A549 (cell line): Measurements from ENCODE around the gene ASIC2. TPM values are rescaled to one million over a fixed set of nuclear protein-coding genes. Genes with fewer than 3 reads are reported as not detected.

Source experiments
- ATAC-seq, 2 experiments: fragments of 200-7000 bp in 1 of 2; fragments of >200 bp in 1 of 2; cut with Nextera tagmentation in 1 of 2; cut with Tn5 transposase in 1 of 2; 3 replicates each; pipeline versions ENCODE4 v1.8.0 to v1.9.1; 2018 to 2020; ENCODE audit warnings: mild to moderate bottlenecking in 1 of 2, moderate library complexity in 1 of 2
- CTCF ChIA-PET: fragments of 300-600 bp; sonication (Branson Sonifier 250); formaldehyde crosslinking; extraction: SDS; loops from one replicate; lab custom pipeline; 2021; ENCODE audit warnings: antibody characterized with exemption, inconsistent platforms; lab: Yijun Ruan, JAX
- POLR2A ChIA-PET: fragments of 350-600 bp; formaldehyde crosslinking; extraction: SDS; loops from one replicate; lab custom pipeline; 2021; ENCODE audit warnings: antibody characterized with exemption, inconsistent platforms; lab: Yijun Ruan, JAX
- DNase-seq, 2 experiments: peaks; one replicate each; pipeline versions ENCODE4 v3.0.0 to v3.0.0-alpha.2; 2011 to 2016; ENCODE audit warnings: low read depth in 1 of 2, low spot score in 1 of 2
- FAIRE-seq: peaks from 2 replicates; lab custom pipeline; 2011; peaks lifted over from hg19 to GRCh38; lab: Jason Lieb, UNC
- H3K27ac ChIP-seq, 2 experiments: fragments of >200 bp; sonication (Bioruptor Twin); formaldehyde crosslinking; 3 replicates each; pipeline ENCODE4 v1.5.1; 2016 to 2017
- H3K4me1 ChIP-seq: fragments of >200 bp; sonication (Bioruptor Twin); formaldehyde crosslinking; 3 replicates; pipeline ENCODE4 v1.6.1; 2016
- H3K4me2 ChIP-seq: fragments of >200 bp; sonication (Bioruptor Twin); formaldehyde crosslinking; 3 replicates; pipeline ENCODE4 v1.6.1; 2016
- H3K4me3 ChIP-seq: fragments of >200 bp; sonication (Bioruptor Twin); formaldehyde crosslinking; 3 replicates; pipeline ENCODE4 v1.5.1; 2016
- H3K9me3 ChIP-seq: fragments of >200 bp; sonication (Bioruptor Twin); formaldehyde crosslinking; 3 replicates; pipeline ENCODE4 v1.6.1; 2016
- ATOH8 ChIP-seq: fragments of 250-450 bp; sonication (Bioruptor Pico); IDR thresholded peaks from 2 replicates; pipeline ENCODE4 v1.5.0; 2020; ENCODE audit warnings: low read depth, mild to moderate bottlenecking, moderate library complexity
- BCL3 ChIP-seq: fragments of >200 bp; sonication (Bioruptor Twin); formaldehyde crosslinking; IDR thresholded peaks from 3 replicates; pipeline ENCODE4 v1.6.1; 2016
- BHLHE40 ChIP-seq: IDR thresholded peaks from 2 replicates; pipeline ENCODE4 v1.6.1; 2012; ENCODE audit warnings: low read depth, low read length, inconsistent platforms
- CEBPB ChIP-seq, 2 experiments: fragments of >200 bp in 1 of 2; sonication (Bioruptor Twin) in 1 of 2; formaldehyde crosslinking in 1 of 2; IDR thresholded peaks; 2 replicates each; pipeline ENCODE4 v1.6.1; 2012 to 2016
- CHD2 ChIP-seq: fragments of 150-350 bp; IDR thresholded peaks from 2 replicates; pipeline ENCODE4 v1.6.1; 2014; ENCODE audit warnings: low read length; ENCODE audit not compliant: partially characterized antibody
- EHF ChIP-seq: fragments of 250-450 bp; sonication (Bioruptor Pico); IDR thresholded peaks from 2 replicates; pipeline ENCODE4 v1.5.0; 2020; ENCODE audit warnings: mild to moderate bottlenecking
- EP300 ChIP-seq, 2 experiments: fragments of >200 bp; sonication (Bioruptor Twin); formaldehyde crosslinking; IDR thresholded peaks; 2 replicates in 1 of 2; 3 replicates in 1 of 2; pipeline ENCODE4 v1.6.1; 2016 to 2017
- FOXS1 ChIP-seq: fragments of 250-450 bp; sonication (Bioruptor Pico); IDR thresholded peaks from 2 replicates; pipeline ENCODE4 v1.5.0; 2020; ENCODE audit warnings: mild to moderate bottlenecking, moderate library complexity
- GATA3 ChIP-seq: IDR thresholded peaks from 2 replicates; pipeline ENCODE4 v1.6.1; 2012; ENCODE audit warnings: borderline replicate concordance
- HDAC2 ChIP-seq: fragments of 200-600 bp; sonication (generic); IDR thresholded peaks from 2 replicates; pipeline ENCODE4 v1.6.1; 2016
- HES2 ChIP-seq: fragments of >200 bp; sonication (Bioruptor Twin); formaldehyde crosslinking; IDR thresholded peaks from 2 replicates; pipeline ENCODE4 v1.6.1; 2016
- HEYL ChIP-seq: fragments of 250-450 bp; sonication (Bioruptor Pico); IDR thresholded peaks from 2 replicates; pipeline ENCODE4 v1.8.0; 2021; ENCODE audit warnings: mild to moderate bottlenecking, moderate library complexity
- HMGXB4 ChIP-seq: fragments of 250-450 bp; sonication (Bioruptor Pico); IDR thresholded peaks from 2 replicates; pipeline ENCODE4 v1.5.0; 2021; ENCODE audit warnings: mild to moderate bottlenecking, moderate library complexity, borderline replicate concordance
- HOXA7 ChIP-seq: fragments of 250-450 bp; sonication (Bioruptor Pico); IDR thresholded peaks from 2 replicates; pipeline ENCODE4 v1.5.0; 2020; ENCODE audit warnings: mild to moderate bottlenecking, moderate library complexity
- JUN ChIP-seq, 2 experiments: fragments of >200 bp; sonication (Bioruptor Twin); formaldehyde crosslinking; IDR thresholded peaks; 2 replicates in 1 of 2; 3 replicates in 1 of 2; pipeline ENCODE4 v1.6.1; 2016 to 2017
- JUNB ChIP-seq: fragments of >200 bp; sonication (Bioruptor Twin); formaldehyde crosslinking; IDR thresholded peaks from 2 replicates; pipeline ENCODE4 v1.6.1; 2016
- KDM5A ChIP-seq: fragments of 200-600 bp; sonication (generic); IDR thresholded peaks from 2 replicates; pipeline ENCODE4 v1.6.1; 2016; ENCODE audit warnings: antibody characterized with exemption, mild to moderate bottlenecking
- PBX3 ChIP-seq: IDR thresholded peaks from 2 replicates; pipeline ENCODE4 v1.6.1; 2012
- PHF8 ChIP-seq: fragments of 200-600 bp; sonication (generic); IDR thresholded peaks from 2 replicates; pipeline ENCODE4 v1.6.1; 2016; ENCODE audit warnings: low read depth, mild to moderate bottlenecking, antibody characterized with exemption, moderate library complexity, borderline replicate concordance
- POLR2A ChIP-seq: IDR thresholded peaks from 2 replicates; pipeline ENCODE4 v1.6.1; 2012; ENCODE audit warnings: mild to moderate bottlenecking, low read length
- RAD21 ChIP-seq, 2 experiments: fragments of >200 bp in 1 of 2; sonication (Bioruptor Twin) in 1 of 2; formaldehyde crosslinking in 1 of 2; IDR thresholded peaks in 1 of 2; conservative IDR thresholded peaks in 1 of 2; 2 replicates in 1 of 2; 3 replicates in 1 of 2; pipeline ENCODE4 v1.6.1; 2012 to 2018; ENCODE audit warnings: inconsistent platforms in 1 of 2
- RARB ChIP-seq: fragments of 250-450 bp; sonication (Bioruptor Pico); IDR thresholded peaks from 2 replicates; pipeline ENCODE4 v1.8.0; 2021; ENCODE audit warnings: mild to moderate bottlenecking, moderate library complexity
- RCOR1 ChIP-seq: fragments of 150-350 bp; IDR thresholded peaks from 2 replicates; pipeline ENCODE4 v1.6.1; 2014; ENCODE audit warnings: antibody characterized with exemption, low read length, low read depth
- REST ChIP-seq: fragments of 200-600 bp; sonication (generic); IDR thresholded peaks from 2 replicates; pipeline ENCODE4 v1.6.1; 2016; ENCODE audit warnings: antibody characterized with exemption, mild to moderate bottlenecking, moderate library complexity
- SMC3 ChIP-seq: fragments of >200 bp; sonication (Bioruptor Twin); formaldehyde crosslinking; IDR thresholded peaks from 3 replicates; pipeline ENCODE4 v1.6.1; 2018; ENCODE audit warnings: inconsistent platforms
- USF2 ChIP-seq: fragments of 450-650 bp; IDR thresholded peaks from 2 replicates; pipeline ENCODE4 v1.6.1; 2014; ENCODE audit warnings: antibody characterized with exemption
- ZC3H11A ChIP-seq: fragments of 450-650 bp; IDR thresholded peaks from 2 replicates; pipeline ENCODE4 v1.6.1; 2014; ENCODE audit warnings: antibody characterized with exemption, mild to moderate bottlenecking
- ZFP36 ChIP-seq: fragments of 450-650 bp; IDR thresholded peaks from 2 replicates; pipeline ENCODE4 v1.6.1; 2014; ENCODE audit warnings: borderline replicate concordance; ENCODE audit not compliant: partially characterized antibody
- ZNF302 ChIP-seq: fragments of 250-450 bp; sonication (Bioruptor Pico); IDR thresholded peaks from 2 replicates; pipeline ENCODE4 v1.9.0; 2021; ENCODE audit warnings: inconsistent platforms, mild to moderate bottlenecking, moderate library complexity
- WGBS: methylation state at CpG from one replicate; pipeline ENCODE4 v1.1.6; 2017; ENCODE audit errors: missing lambda C conversion rate; 5-methylcytosine and 5-hydroxymethylcytosine counted together
- polyA plus RNA-seq, 4 experiments: library from polyadenylated mRNA; depleted of rRNA in 3 of 4; stranded (reverse); fragments of >200 nt; fragmentation: RNase III in 1 of 4; extraction: RNeasy Plus Mini Kit Qiagen cat#74134 plus additional on column Dnase treatment in 1 of 4; gene quantifications; 2 replicates in 3 of 4; 3 replicates in 1 of 4; pipeline ENCODE4 v1.2.3, GENCODE V29; 2011 to 2017

Gene ASIC2
- polyA plus RNA-seq, 2 of the 4 experiments (the other 2 are of a cell fraction) = 1.5 to 1.9 TPM

- TF ChIP-seq ATOH8 (CRISPR knock-in tag) = no peak
- peak; percentile 54 to 59; a peak in 4 of 5 replicates for TF ChIP-seq RAD21 (conservative IDR thresholded peaks at IDR 0.05 in 1 of 2, IDR thresholded peaks at IDR 0.05 in 1 of 2)
- TF ChIP-seq HEYL (CRISPR knock-in tag) = no peak
- no peak for TF ChIP-seq JUN (IDR thresholded peaks at IDR 0.05)
- TF ChIP-seq RARB (CRISPR knock-in tag) = no peak
- TF ChIP-seq JUNB = no peak
- TF ChIP-seq POLR2A = no peak
- no peak for TF ChIP-seq PBX3
- no peak for TF ChIP-seq FOXS1 (CRISPR knock-in tag)
- TF ChIP-seq HDAC2 = no peak
Measured at GRCh38 chr17:33028778-33029177, 264.3 kb downstream of the ASIC2 start (continued).

- ATAC-seq = no peak
- H3K4me2 ChIP-seq = no peak overlapping the region
- DNase-seq = no peak
- no peak for FAIRE-seq
- WGBS = 66% methylated on average over 8 of the region's 8 CpGs
- CTCF ChIA-PET = interaction anchor here (1.1 to 4.7 kb wide), 6 partner anchors 10 to 647 kb away, joined by 3 to 16 read pairs (median 4); no protein-coding TSS in a partner anchor
- H3K27ac ChIP-seq = no peak overlapping the region
- no peak for TF ChIP-seq EHF (CRISPR knock-in tag)
- TF ChIP-seq KDM5A = no peak
- no peak for TF ChIP-seq ZNF302
- TF ChIP-seq HMGXB4 (CRISPR knock-in tag) = no peak
- TF ChIP-seq CHD2 = no peak
- TF ChIP-seq EP300 (IDR thresholded peaks at IDR 0.05) = no peak
- no peak for TF ChIP-seq BCL3
- no peak for TF ChIP-seq PHF8
- no peak for TF ChIP-seq JUNB
- TF ChIP-seq BHLHE40 = no peak
- no peak for TF ChIP-seq GATA3
- no peak for TF ChIP-seq SMC3
- no peak for TF ChIP-seq REST
- no peak for TF ChIP-seq HES2
- TF ChIP-seq RCOR1 = no peak
- TF ChIP-seq ZFP36 = no peak
- no peak for TF ChIP-seq HOXA7 (CRISPR knock-in tag)
- TF ChIP-seq CEBPB (IDR thresholded peaks at IDR 0.05) = no peak
- no peak for TF ChIP-seq ZC3H11A
- no peak for TF ChIP-seq USF2
- POLR2A ChIA-PET = interaction anchor here (0.5 kb wide), 1 partner anchor 1807 kb away, joined by 3 read pairs; no protein-coding TSS in a partner anchor
- no peaks in the 10 kb centered on the region for H3K9me3 ChIP-seq
- H3K4me3 ChIP-seq = no peak overlapping the region
- H3K4me1 ChIP-seq = no peaks in the 10 kb centered on the region
Measured at GRCh38 chr17:33028061-33028460, 265.0 kb downstream of the ASIC2 start.
